GM21717 (cell line): Measurements from ENCODE around the gene NCAM2.

Experiments
- ATAC-seq: cut with Tn5 transposase; IDR thresholded peaks from one replicate; pipeline ENCODE4 v1.9.1; 2021; ENCODE audit warnings: mild to moderate bottlenecking, moderate library complexity; ENCODE audit not compliant: unreplicated experiment

NCAM2 gene

DNA sequence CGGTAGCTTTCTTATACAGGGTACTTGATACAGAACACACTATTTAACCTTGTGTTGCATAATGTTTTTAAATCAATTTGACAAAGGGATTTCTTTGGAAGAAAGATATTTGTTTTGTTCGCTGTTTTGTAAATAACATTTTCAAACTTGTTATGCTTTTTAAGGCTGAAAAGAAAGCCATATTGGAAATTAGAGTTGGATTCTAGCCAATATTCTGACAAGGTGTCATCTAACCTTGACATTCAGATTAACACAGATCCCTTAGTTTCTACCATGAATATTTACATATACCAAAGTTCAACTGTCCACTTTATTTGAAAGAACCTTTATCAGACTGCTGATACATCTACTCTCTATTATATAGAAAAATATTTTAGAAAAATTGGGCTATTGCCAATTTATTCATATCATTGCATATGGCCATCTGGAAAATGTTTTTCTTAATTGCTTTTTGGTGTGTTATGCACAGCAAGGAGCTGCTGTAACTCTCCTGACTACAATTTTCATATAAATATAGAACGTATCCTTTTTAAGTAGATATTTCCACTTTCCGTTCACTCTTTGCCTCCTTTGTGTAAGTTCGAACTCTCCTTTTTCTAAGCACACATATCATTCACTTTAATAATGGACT lies 206.3 kb downstream of the NCAM2 start:
- ATAC-seq: no peak

DNA sequence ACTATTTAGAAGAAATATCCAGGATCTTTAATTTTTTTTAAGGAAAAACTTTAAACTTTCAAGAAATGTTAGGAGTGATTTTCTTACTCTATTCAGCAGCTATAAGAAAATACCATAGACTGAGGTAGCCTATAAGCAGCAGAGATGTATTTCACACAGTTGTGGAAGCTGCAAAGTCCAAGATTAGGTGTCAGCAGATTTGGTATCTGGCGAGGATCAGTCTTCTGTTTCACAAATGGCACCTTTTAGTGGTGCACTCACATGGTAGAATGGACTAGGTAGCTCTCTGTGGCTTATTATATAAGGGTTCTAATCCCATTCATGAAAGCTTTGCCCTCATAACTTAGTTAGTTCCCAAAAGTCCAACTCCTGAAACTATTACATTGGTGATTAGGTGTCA lies 207.4 kb downstream of the NCAM2 start:
- no peak for ATAC-seq

DNA sequence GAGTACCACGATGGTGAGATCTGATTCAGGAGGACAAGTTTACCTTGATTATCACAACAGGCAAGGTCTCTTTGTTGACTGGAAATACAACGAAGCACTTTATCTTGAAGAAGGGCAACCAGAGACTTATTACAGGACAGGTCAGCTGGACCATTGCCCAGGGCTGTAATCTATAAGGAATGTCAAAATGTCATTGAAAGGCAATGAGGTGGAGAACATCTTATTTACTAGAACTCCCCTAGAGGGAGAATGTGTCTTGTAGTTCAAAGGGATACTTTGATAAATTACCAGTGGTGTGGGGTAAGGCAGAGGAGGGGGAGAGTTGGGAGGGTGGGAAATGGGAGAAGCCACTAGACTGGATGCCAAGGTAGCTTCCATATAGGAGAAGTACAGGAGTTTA lies 212.3 kb downstream of the NCAM2 start:
- no peak for ATAC-seq

DNA sequence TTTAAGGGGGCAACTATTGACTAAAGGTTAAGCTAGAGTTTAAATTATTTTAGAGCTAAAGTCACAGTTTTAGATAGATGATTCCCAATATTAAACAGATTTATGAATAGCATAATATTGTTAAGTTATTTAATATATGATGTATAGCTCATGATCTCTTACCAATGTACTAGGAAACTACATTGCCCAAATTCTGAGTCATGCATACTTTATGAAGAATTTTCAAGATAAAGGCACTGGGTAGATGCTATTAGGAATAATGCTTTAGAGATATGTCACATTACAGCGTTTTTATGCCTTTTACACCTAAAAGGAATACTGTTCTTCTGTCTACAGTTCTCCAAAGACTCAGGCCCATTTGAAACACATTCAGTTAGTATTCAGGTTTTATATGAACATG lies 215.1 kb downstream of the NCAM2 start:
- ATAC-seq: no peak

DNA sequence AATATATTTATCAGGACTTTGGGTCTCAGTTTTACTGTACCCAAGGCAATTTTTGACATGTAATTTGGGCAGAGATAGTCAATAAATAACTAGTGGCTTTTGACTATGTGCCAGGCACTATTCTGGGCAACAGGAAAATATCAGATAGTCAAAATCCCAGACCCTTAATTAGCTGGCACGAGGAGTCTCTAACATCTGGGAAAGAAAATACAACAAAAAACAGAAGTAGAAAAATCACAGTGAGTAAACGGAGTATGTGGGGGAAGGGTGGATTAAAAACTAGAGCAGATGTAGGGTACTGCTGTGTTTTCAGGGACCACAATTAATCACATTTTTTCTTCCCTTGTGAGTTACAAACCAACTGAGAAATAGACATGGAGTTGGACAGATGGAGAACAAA lies 217.8 kb downstream of the NCAM2 start:
- ATAC-seq: no peak

DNA sequence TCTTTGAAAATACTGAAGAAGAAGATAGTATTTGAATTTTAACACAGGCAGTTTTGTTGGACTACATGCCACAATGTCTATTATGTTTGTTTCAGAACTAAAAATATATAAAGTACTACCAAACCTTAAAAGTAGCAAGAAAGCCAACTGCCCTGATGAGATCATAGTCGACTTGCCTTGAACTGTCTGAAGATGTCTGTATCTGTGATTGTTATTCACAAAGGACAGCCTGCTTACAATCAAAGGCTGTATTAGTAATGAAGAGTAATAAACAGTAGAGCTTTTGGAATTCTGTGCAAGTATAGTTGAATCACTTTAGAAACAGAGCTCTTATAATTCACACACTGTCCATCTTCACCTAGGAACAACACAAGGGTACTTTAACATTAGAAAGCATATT lies 228.3 kb downstream of the NCAM2 start:
- ATAC-seq: no peak

DNA sequence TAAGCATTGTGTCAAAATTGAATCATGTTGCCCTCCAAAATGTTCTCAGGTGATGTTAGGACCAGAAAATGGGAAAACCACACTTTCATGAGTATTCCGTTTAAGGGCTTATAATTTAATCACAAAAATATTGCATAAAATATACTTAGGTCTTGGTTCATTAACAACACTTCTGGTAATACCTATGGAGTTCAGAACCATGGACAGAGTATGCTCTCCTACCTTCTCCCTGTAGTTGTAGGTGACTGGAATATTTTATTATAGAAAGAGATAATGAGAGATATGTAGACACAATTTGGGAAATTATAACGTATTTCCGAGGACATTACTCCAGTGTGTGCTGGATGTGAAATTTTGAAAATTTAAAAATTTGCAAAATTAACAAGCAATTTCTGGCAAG lies 232.5 kb downstream of the NCAM2 start:
- ATAC-seq: no peak

DNA sequence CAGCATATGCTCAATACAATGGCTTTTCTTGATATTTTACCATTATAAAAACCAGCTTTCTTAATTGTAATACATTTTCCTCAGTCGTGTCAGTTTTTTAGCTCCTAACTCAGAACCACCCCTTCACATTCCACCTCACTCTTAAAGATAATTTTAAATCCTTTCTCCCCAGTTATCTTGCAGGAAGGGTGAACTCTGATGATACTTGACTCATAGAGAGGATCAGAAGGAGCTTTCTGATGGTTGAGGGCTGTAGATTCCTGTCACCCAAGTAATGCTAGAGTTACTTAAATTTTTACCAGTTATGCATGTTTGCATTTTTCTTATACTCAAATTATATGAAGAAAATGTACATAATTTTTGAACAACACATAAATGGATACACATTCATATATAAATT lies 233.7 kb downstream of the NCAM2 start:
- ATAC-seq: no peak

DNA sequence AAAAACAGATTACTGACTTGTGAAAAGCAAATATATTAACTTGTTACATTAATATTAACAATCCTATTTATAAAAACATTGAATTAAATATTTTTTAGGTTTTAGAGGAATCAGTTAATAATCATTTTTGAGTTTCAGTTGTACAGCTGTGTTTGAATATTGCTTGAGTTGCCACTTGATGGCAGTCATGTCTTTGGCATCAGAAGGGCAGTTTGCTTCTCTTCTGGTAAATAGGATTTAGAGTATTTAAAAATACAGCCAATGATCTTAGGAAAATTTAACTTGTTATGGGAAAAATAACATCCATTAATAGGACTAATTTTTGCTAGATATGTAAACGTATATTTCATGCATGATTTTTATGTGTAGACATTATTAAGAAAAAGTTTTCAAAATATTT lies 234.1 kb downstream of the NCAM2 start:
- no peak for ATAC-seq

DNA sequence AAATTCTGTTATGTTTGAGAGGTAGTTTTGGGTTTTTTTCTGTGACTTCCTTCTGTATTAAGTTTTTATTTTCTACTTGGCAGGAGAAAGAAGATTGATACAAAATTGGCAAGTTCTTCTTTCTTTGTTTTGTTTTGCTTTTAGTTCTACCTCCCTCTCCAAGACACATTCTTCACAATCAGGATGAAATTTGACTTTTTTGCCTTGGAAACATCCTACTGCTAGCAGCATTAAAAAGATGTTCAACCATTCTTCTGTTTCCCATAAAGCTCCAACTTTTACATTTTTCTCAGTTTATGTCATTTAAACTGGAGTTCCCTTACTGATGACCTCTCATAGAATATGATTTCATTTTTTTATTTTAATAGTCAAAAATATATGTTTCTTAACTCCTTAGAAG lies 234.8 kb downstream of the NCAM2 start:
- ATAC-seq: no peak

DNA sequence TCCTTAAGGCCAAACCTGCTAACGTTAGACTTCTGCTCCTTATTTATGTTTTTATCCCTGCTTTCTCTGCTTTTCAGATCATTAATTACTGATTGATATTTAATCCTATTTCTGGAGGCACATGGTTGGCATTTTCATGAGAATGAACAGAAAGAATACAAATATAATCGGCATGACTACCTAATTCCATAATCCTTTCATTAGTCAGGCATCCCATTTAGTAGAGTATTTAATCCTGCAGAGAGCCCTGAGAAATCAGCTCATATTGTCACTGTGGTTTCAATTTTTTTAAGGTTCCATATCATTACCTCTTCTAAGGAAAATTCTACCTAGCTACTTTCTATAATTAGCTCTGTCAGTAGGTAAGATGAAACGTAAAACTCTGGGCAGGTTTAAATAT lies 238.8 kb downstream of the NCAM2 start:
- no peak for ATAC-seq

DNA sequence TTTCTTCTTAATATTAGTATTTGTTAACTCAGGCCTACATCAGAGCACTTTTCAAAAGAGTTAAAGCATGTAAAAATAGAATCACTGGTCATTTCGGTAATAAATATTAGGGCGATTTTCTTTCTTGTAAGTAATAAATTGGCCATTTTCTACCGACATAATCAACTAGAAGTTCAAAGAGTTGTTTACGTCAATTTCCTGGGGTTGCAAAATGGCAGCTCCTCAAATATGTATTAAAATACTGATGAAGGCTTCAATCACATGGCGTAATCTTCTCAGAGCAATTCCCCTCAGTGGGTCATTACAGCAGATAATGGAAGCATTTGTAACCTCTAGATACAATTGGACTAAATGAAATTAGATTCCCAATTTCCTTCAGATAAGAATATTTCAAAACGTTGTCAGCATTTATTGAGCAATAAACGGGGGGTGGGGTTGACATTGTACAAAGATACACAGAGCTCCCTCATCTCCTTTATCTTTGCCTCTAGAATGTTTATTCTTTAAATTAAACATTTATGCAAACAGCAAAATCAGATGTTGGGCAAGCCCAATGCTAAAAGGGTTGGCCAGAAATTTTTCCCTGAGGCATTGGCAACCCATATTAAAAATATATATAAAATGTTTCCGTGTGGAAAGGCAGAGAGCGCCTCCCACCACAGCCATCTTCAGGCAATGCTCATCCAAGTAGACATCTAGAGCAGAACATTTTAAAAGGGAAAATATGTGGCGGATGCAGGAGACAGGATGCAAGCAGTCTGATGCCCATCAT lies 240.6 kb downstream of the NCAM2 start:
- ATAC-seq: no peak

DNA sequence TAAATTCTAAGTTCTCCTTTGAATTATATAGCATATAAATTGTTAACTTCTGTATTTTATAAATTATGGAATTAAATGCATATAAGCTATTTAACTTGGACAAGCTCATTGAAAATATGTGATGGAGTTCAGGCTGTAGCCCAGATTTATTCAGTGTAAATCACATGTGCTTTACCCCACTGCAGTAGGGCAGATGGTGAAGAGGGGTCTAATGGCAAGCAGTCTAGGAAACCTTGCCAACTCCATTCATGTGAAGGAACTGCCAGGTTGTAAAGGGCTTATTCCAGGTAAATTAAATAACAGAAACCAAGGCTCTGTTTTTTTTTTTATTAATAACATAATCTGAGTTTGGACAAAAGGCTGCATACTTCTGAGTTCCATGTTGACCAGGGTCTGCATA lies 243.2 kb downstream of the NCAM2 start:
- no peak for ATAC-seq

DNA sequence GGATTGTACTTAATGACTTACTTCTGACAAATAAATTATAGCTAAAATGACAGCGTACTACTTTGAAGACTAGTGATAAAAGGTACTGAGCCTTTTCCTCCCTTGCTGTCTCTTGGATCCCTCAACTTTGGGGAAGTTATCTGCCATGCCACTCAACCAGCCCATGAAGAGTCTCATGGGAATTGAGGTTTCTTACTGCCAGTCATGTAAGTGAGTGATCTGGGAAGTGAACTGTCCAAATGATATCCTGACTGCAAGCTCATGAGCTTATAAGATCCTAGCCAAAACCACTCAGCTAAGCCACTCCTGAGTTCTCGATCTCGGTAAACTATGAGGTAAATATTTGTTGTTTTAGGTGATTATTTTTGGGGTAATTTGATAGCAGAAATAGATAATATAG lies 247.8 kb downstream of the NCAM2 start:
- ATAC-seq: no peak

DNA sequence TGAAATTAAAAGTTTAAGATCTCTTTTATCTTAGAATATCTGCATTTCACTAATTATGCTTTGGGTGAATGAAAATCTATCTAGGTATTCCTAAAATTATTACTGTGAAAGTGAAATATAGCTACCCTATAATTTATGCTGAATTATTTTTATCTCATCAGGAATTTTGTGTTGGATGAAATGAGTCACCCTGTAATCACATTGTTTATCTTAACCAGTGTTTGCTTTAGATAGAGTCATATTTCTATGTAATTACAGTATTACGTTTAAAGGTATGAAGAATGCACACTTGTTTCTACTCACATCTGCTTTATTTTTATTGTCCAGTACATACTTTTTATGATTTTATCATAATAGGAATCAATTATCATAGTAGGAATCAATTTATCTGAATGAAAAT lies 249.2 kb downstream of the NCAM2 start:
- no peak for ATAC-seq

DNA sequence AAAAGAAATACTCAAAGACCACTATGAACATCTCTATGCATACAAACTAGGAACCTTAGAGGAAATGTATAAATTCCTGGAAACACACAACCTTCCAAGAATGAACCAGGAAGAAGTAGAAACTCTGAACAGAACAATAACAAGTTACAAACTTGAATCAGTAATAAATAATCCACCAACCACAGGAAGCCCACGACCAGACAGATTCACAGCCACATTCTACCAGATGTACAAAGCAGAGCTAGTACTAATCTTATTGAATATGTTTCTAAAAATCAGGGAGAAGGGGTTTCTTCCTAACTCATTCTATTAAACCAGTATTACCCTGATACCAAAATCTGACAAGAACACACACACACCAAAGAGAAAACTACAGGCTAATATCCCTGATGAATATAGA lies 263.8 kb downstream of the NCAM2 start:
- no peak for ATAC-seq

DNA sequence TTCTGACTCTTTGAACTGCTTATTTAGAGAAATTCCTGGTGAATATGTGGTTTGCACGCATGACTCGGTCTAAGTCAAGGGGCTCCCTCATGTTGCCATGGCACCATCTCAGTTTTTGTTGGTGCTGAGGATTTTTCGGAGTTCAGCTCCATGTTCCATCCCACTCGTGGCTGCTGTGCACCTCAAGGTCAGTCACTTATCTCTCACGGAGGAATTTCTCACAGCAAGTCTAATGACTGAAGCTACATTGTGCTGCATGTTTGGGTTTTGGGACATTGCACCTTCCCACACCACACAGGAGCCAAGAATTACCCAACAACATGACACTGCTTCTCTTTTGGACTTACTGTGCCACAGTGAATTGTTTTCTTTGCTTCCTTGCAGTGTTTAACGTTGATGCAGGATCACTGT lies 269.9 kb downstream of the NCAM2 start:
- ATAC-seq: no peak

DNA sequence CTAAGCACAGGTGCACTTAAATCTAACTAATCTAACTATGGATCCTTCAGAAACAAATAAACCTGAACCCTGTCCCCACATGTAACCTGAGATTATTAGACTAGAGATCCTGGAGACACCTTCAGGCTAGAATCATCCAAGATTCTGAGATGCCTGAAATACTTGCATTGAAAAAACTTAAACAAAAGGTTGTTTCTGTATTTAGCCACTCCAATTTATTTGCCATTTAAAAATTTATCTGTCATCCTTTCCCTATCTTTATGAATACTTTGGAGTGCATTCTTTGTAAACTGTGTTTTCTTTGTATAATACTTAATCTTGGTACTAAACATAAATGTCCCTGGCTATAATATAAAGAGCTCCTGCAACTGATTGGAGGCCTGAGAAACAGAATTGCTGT lies 270.7 kb downstream of the NCAM2 start:
- ATAC-seq: no peak

DNA sequence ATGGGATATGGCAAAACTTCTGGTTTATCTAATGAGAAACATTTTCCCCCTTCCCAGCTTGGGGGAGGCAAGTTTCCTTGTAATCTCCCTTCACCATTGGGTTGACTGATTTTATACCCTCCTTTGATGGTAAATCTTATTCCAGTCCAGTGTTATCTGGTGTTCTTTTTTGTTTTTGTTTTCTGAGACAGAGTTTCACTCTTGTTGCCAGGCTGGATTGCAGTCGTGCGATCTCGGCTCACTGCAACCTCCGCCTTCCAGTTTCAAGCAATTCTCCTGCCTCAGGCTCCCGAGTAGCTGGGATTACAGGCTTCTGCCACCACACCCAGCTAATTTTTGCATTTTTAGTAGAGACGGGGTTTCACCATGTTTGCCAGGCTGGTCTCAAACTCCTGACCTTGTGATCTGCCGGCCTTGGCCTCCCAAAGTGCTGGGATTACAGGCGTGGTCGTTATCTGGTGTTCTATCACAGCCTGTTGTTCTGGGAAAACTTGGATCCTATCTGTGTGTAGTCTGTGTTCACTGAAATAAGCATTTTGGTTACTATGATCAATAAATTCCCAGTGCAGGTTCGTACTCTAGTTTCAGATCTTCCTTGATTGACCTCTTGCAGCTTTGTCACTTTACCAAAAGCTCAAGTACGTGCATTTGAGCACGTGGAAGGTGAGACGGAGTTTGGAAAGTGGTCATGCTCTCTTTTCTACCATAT lies 281.1 kb downstream of the NCAM2 start:
- no peak for ATAC-seq

DNA sequence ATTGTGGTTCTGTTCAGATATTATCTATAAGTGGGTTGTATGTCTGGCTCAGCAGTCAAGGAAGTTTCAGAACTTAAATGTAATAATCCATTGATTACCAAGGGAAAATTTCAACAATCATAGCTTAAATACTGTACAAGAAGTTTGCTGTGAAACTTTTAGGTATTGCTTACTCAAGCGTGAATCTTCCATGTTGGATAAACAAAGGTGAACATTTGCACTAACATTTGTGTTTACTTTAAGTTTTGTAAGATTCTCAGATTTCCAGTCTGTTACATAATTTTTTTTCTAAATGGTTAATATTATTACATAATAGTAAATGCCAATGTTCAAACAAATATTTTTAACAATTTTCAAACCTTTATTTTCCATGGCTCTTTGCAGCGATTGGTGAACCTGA lies 285.6 kb downstream of the NCAM2 start:
- no peak for ATAC-seq

DNA sequence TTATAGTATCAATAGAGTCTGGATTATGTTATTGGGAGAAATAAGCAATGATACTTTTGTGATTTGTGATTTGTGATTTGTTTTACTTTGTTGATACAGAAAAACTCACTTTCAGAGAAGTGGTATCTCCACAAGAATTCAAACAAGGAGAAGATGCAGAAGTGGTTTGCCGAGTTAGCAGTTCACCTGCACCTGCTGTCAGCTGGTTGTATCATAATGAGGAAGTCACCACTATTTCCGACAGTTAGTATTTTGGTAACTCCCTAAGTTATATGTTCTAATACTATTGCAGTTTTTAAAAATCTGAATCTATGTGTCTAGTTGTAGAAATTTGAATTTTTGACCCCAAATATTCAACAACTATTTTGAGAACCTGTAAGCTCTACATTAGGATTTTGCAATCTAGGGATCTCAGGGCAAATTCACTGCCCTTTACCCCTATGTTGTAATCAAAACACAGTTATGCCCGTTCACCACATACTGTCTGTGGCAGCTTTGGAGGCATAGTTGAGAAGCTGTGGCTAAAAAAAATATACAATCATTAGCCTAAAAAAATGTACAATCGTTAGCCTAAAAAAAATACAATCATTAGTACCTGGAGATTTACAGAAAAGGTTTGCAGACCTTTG lies 288.1 kb downstream of the NCAM2 start:
- no peak for ATAC-seq

DNA sequence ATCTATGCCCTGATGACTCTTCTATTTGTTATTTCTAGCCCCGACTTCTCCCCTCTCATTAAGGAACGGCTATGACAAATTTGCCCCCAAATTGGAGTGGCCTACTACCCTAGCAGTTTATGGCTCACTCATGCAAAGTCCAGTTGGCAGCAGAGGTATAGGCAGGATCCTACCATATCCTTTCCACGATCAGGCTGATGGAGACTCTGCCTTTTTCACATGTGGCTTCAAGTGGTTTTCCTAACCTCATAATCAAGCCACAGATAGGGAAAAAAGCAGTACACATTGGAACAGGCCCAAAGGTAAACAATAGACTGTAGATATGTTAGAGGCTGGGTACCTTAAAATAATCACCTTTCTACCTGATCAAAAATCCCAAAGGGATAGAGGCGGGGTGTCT lies 292.5 kb downstream of the NCAM2 start:
- ATAC-seq: no peak
